ENCODE measurements around the gene AKIRIN1.
"Not testable (repeated sequence)": the region's sequence is repeated elsewhere in the genome, so short reads cannot be mapped to it uniquely, and the experiment has no call there.

AKIRIN1 gene

GRCh38 chr1:38994196-38994595 lies 3.1 kb downstream of the AKIRIN1 start:
- DNase-seq (ENCODE audit: low read depth, low spot score), result no peak

GRCh38 chr1:38997034-38997900 lies 6.2 kb downstream of the AKIRIN1 start:
- no peak for DNase-seq (ENCODE audit: low read depth, low spot score)

GRCh38 chr1:38997901-38998190 lies 6.8 kb downstream of the AKIRIN1 start:
- no peak for DNase-seq (ENCODE audit: low read depth, low spot score)

- DNase-seq (ENCODE audit: low read depth, low spot score), result peak; percentile 37
Observed at GRCh38 chr1:39001516-39002421, 10.7 kb downstream of the AKIRIN1 start.

GRCh38 chr1:39003281-39003680 lies 12.2 kb downstream of the AKIRIN1 start:
- DNase-seq (ENCODE audit: low read depth, low spot score), result no peak

GRCh38 chr1:39003794-39004193 lies 12.7 kb downstream of the AKIRIN1 start:
- DNase-seq (ENCODE audit: low read depth, low spot score), result no peak

GRCh38 chr1:39006287-39006686 lies 15.2 kb downstream of the AKIRIN1 start:
- DNase-seq (ENCODE audit: low read depth, low spot score), result no peak

- no peak for DNase-seq (ENCODE audit: low read depth, low spot score)
Observed at GRCh38 chr1:39006726-39007645, 15.9 kb downstream of the AKIRIN1 start.

- not testable (repeated sequence) for DNase-seq (ENCODE audit: low read depth, low spot score)
Observed at GRCh38 chr1:39014956-39015355, 23.9 kb downstream of the AKIRIN1 start.

- DNase-seq (ENCODE audit: low read depth, low spot score), result peak; percentile 49
Observed at GRCh38 chr1:39016604-39017171, 25.6 kb downstream of the AKIRIN1 start.

GRCh38 chr1:39017266-39017665 lies 26.2 kb downstream of the AKIRIN1 start:
- no peak for DNase-seq (ENCODE audit: low read depth, low spot score)

GRCh38 chr1:39020494-39020893 lies 29.4 kb downstream of the AKIRIN1 start:
- DNase-seq (ENCODE audit: low read depth, low spot score), result not testable (repeated sequence)

- no peak for DNase-seq (ENCODE audit: low read depth, low spot score)
Observed at GRCh38 chr1:39021426-39021825, 30.4 kb downstream of the AKIRIN1 start.

- no peak for DNase-seq (ENCODE audit: low read depth, low spot score)
Observed at GRCh38 chr1:39023140-39023539, 32.1 kb downstream of the AKIRIN1 start.

- peak; percentile 96 for DNase-seq (ENCODE audit: low read depth, low spot score)
Observed at GRCh38 chr1:39026051-39026865, 35.2 kb downstream of the AKIRIN1 start, which contains the start of gene NDUFS5. NDUFS5 (plus strand) TSS chr1:39026350; CDS start chr1:39028725, 2,375 bp downstream.

- no peak for DNase-seq (ENCODE audit: low read depth, low spot score)
Observed at GRCh38 chr1:39026866-39027507, 35.9 kb downstream of the AKIRIN1 start.

GRCh38 chr1:39034114-39034654 lies 43.1 kb downstream of the AKIRIN1 start:
- DNase-seq (ENCODE audit: low read depth, low spot score), result no peak

GRCh38 chr1:39036678-39037077 lies 45.6 kb downstream of the AKIRIN1 start:
- DNase-seq (ENCODE audit: low read depth, low spot score), result no peak

GRCh38 chr1:39043513-39043912 lies 52.4 kb downstream of the AKIRIN1 start:
- DNase-seq (ENCODE audit: low read depth, low spot score), result no peak

All from ELF-1 (cell line).